GM18870 (cell line): Measurements from ENCODE around the gene CD300LD.
"Not testable (repeated sequence)": the region's sequence is repeated elsewhere in the genome, so short reads cannot be mapped to it uniquely, and the experiment has no call there.

Source experiments
- ATAC-seq: cut with Tn5 transposase; IDR thresholded peaks from one replicate; pipeline ENCODE4 v1.9.1; 2021; ENCODE audit warnings: moderate library complexity; ENCODE audit not compliant: unreplicated experiment

The CD300LD gene

GRCh38 chr17:74592087-74592990 is at the start of gene CD300LD:
CD300LD (minus strand) TSS chr17:74592283; CDS start chr17:74592202, 81 bp downstream.
- no peak for ATAC-seq

GRCh38 chr17:74641224-74641957 is 49.3 kb upstream of the CD300LD start:
- no peak for ATAC-seq

- no peak for ATAC-seq
Observed at GRCh38 chr17:74639704-74640151, 47.6 kb upstream of the CD300LD start.

GRCh38 chr17:74637926-74638325 is 45.8 kb upstream of the CD300LD start:
- ATAC-seq = no peak

- ATAC-seq = no peak
Observed at GRCh38 chr17:74637265-74637664, 45.2 kb upstream of the CD300LD start.

- ATAC-seq = not testable (repeated sequence)
Observed at GRCh38 chr17:74636541-74637085, 44.5 kb upstream of the CD300LD start.

DNA sequence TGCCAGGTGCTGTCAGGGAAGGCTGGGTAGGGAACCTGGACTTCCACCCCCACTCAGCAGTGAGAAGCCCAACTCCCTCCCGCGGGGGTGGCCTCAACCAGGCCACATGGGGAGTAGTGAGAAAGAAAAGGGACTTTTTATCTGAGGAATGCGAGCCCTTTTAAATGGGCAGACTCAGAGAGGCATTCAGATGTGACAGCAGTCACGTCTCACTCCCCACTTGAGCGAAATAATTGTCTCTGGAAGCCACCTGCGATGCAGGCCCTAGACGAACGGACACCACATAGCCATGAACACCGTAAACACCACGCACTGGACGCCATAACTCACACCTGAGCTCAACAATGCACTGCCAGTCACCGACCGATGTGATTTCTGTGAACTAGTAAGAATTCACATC is 43.3 kb upstream of the CD300LD start:
- ATAC-seq = no peak

GRCh38 chr17:74633326-74633725 is 41.2 kb upstream of the CD300LD start:
- no peak for ATAC-seq

DNA sequence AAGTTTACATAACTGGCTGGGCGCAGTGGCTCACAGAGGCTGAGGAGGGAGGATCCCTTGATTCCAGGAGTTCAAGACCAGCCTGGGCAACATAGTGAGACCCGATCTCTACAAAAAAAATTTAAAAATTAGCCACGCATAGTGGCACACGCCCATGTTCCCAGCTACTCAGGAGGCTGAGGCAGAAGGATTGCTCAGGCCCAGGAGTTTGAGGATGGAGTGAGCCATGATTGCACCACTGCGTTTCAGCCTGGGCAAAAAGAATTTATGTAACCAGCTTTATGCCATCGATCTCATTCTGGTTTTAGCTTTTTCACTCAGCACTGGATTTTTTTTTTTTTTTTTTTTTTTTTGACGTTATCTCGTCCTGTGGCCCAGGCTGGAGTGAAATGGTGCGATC is 40.5 kb upstream of the CD300LD start:
- no peak for ATAC-seq

GRCh38 chr17:74631468-74632450 is 39.7 kb upstream of the CD300LD start:
- ATAC-seq = no peak

DNA sequence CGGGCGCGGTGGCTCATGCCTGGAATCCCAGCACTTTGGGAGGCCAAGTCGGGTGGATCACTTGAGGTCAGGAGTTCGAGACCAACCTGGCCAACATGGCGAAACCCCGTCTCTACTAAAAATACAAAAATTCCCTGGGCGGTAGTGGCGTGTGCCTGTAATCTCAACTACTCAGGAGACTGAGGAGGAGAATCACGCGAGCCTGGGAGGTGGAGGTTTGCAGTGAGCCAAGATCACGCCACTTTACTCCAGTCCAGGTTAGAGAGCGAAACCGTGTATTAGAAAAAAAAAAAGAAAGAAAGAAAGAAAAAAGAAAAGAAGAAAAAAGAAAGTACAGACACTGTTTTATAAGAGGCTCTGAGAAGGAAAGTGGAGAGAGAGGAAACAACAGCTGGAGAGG is 38.2 kb upstream of the CD300LD start:
- ATAC-seq = not testable (repeated sequence)

DNA sequence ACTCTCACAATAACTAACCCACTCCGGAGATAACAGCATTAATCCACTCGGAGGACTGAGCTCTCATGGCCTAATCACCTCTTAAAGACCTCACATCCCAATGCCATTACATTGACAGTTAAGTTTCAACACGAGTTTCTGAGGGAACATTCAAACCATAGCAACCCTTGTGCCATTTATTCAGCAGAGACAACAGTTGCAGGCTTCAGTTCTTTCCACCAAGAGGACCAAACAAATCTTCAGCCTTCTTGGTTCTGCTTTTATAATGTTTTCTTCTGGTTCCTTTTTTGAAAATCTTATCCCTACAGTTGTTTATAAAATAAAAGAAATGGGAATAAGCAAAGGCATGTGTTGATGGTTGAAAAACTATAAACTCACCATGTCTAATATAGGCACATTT is 33.6 kb upstream of the CD300LD start:
- no peak for ATAC-seq

GRCh38 chr17:74624131-74624530 is 32.0 kb upstream of the CD300LD start:
- ATAC-seq = no peak

- ATAC-seq = no peak
Observed at GRCh38 chr17:74623693-74624093, 31.6 kb upstream of the CD300LD start, which contains the start of gene CD300E. CD300E (minus strand) TSS chr17:74623738; CDS start chr17:74623621, 117 bp downstream.

- ATAC-seq = no peak
Observed at GRCh38 chr17:74619077-74619673, 27.1 kb upstream of the CD300LD start.

DNA sequence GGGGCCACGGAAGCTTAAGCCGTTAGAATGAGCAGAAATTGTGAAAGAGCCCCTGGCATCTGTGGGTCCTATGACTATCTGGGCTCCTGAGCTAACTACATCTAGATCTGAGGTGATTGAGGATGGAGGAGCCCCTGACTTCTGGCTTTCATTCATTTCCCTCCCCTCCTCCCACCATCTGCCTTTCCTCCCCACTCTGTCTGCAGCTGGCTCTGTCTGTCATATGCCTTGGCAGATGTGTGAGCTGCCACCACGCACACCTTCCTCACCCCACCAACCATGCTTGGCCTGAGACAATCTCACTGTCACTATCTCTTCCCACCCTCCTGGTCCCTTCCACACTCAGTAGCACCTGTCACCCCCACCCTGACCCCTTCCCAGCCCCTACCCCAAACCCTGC is 26.4 kb upstream of the CD300LD start:
- ATAC-seq = no peak

- no peak for ATAC-seq
Observed at GRCh38 chr17:74616696-74617095, 24.6 kb upstream of the CD300LD start.

DNA sequence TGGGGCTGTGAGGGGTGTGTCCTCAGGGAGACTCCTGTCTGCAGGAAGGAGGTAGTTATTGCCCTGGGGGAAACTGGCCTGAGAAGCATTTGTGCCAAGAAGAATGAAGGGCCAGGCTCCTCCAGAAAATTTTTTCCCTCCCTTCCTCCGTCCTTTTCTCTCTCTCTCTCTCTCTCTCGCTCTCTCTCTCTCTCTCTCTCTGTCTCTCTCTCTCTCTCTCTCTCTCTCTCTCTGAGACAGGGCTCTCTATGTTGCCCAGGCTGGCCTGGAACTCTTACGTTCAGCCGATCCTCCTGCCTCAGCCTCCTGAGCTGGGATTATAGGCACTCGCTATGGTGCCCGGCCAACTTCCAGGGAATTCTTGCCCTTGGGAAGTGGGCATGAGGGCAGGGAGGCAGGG is 20.0 kb upstream of the CD300LD start:
- no peak for ATAC-seq

DNA sequence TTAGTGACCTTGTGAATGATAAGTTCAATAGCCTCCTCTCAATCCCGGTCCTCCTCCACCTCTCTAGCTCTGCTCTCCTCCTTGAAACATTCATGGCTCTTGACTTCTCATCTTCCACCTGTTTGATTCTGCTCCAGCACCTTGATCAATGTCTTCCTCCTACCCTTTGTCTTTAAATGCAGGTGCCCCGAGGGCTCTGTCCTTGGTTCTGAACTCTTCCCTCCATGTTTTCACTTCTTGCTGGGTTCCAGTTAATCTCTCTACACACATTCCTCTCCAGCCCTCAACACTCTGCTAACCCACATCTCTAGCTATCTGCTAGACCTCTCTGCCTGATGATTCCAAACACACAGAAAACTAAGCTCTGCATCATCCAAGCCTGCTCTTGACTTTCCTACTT is 18.0 kb upstream of the CD300LD start:
- no peak for ATAC-seq

- ATAC-seq = no peak
Observed at GRCh38 chr17:74608511-74608910, 16.4 kb upstream of the CD300LD start.
